HS-5 (cell line): ENCODE measurements around the gene RTKN.
"Not testable (repeated sequence)": the region's sequence is repeated elsewhere in the genome, so short reads cannot be mapped to it uniquely, and the experiment has no call there.

Experiments
- DNase-seq: peaks from one replicate; pipeline ENCODE4 v3.0.0-alpha.2; 2012; ENCODE audit warnings: low read depth

RTKN gene

DNA sequence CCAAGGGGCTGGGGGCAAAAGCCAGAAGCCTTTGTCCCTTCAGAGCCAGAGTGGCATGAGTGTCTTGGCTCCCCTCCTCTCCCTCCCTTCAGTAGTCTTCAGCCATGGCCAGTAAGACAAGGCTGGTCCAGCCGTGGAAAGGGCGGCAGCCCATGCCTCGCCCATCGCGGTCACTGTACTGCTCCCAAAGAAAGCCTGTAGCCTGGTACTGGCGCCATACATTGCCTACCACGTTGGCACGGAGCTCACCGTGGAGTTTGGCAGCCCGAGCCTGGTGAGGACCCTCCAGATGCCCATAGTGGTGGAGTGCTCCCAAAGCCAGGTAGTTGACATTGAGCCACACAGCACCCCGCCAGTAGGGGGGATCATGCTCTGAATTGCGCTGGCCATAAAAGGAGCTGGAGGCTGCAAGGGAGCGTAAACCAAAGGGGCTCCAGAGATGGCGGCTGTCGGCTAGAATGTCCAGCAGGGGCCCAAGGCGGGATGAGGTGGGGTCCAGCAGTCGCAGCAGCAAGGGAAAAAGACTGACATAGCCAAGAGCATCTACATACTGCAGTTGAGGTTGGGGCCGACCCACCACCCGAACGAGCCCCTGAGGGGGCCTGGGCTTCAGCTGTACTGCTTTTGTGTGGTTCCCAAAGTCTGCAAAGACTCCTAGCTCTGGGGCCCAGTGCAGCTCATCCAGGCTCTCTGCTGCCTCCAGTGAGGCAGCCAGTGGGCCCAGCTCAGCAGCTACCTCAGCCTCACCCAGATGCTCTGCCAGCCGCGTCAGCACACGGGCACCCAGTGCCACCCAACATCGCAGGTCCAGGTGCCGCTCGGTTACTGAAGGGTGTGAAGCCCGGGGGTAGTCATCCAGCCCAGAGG, 19.7 kb upstream of the RTKN start:
- no peak for DNase-seq

DNA sequence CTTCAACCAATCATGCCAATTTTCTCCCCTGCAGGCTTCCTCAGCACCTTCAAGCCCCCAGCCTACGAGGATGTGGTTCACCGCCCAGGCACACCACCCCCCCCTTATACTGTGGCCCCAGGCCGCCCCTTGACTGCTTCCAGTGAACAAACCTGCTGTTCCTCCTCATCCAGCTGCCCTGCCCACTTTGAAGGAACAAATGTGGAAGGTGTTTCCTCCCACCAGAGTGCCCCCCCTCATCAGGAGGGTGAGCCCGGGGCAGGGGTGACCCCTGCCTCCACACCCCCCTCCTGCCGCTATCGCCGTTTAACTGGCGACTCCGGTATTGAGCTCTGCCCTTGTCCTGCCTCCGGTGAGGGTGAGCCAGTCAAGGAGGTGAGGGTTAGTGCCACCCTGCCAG, 18.4 kb upstream of the RTKN start:
- not testable (repeated sequence) for DNase-seq

DNA sequence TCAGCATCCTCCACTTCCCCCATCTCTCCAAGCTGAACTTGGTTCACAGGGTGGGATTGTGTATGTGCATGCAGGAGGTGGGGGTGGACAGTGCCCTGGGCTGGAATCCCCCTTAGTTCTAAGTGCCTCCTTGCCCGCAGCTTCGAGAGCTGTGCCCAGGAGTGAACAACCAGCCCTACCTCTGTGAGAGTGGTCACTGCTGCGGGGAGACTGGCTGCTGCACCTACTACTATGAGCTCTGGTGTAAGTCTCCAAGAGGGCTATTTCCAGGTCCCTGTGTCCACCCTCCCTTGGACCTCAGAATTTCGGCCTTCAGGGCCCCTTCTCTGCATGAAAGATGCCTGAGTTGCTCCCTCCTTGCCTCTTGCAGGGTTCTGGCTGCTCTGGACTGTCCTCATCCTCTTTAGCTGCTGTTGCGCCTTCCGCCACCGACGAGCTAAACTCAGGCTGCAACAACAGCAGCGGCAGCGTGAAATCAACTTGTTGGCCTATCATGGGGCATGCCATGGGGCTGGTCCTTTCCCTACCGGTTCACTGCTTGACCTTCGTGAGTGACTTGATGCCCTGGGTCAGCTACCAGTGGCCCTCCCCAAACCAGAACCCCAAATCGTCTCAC, 17.9 kb upstream of the RTKN start:
- not testable (repeated sequence) for DNase-seq

DNA sequence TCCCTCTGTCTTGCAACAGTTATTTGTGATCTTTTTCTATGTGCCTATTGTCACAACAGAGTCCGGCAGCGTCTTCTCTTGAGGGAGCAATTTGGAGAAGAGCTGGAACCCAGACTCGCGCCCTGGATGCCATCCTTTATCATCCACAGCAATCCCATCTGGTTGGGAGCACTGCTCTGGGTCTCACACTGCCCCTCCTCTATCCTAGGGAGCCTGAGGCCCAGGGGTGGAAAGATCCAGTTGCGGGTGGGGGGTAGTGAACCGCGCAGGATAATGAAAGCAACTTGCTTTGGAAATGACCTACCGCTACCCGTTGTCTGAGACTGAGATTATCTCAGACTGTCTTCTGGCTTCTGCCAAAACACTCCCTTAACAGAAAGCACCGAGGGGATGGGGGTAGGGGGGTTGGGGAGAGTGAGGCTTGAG, 17.2 kb upstream of the RTKN start:
- DNase-seq: no peak

DNA sequence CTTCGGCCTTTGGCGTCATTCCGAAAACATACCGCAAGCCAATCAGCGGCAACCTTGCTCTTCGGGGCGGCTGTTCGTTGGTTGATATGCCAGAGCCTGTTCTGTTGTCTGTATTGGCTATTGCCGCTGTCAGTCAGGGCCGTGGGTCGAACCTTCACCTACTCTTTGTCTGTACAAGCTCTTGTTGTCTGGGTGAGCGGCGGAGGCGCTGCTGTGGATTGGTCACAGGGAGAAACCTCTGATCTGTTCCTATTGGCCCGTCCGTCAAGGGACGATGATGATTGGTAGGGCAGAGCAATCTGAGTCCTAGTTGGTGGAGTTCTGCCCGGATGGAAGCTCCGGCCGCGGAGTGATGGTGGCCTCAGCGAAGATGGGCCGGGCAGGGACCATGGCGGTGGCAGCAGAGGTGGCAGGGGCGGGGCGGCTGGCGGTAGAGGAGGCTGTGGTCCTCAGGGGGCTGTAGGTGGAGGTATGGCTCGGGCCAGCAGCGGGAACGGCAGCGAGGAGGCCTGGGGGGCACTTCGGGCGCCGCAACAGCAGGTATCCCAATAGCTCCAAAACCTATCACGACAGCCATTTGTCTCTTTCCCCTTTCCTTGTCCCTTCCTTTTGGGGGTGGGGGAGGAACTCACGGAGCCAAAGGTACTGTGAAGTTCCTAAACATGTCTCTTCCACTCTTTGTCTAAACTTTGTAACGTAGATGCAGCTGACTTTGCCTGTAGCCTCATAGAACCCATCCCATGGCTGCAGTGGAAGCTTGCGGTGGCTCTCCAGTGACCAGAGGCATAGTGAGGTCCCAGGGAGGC, 16.6 kb upstream of the RTKN start, which contains the start of gene WBP1:
WBP1 (plus strand) TSS at position 307 of the 806 bp plus-strand sequence; CDS start at position 472, 165 bp downstream.
- DNase-seq: peak; percentile 99

DNA sequence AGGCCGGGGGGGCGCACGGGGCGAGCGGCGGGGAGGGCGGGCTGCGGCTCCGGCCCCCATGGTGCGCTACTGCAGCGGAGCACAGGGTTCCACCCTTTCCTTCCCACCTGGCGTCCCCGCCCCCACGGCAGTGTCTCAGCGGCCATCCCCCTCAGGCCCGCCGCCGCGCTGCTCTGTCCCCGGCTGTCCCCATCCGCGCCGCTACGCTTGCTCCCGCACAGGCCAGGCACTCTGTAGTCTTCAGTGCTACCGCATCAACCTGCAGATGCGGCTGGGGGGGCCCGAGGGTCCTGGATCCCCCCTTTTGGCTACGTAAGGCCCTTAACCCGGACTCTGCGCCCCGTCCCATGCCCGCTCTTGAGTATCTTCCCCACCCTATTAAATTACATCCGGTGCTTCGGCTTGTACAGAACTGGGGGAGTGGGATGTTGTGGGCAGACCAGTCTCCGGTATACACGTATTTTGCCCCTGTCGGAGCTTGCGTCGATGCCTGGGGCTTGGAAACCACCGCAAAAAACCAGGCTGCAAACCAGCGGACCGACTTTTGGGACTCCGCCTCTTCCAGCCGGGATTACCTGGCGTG, 15.9 kb upstream of the RTKN start:
- DNase-seq: no peak

DNA sequence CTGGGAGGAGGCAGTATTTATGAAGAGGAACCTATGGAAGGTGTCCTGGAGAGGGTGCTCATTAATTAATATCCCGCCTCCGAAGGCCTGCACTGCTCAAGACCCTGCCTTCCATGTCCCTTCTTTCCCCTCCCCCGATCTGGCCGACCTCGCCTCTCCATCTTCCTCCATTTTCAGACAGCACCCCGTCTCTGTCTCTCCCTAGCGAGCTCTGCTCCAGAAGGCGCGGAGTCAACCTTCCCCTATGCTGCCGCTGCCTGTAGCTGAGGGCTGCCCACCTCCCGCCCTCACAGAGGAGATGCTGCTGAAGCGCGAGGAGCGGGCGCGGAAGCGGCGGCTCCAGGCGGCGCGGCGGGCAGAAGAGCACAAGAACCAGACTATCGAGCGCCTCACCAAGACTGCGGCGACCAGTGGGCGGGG, 15.4 kb upstream of the RTKN start:
- no peak for DNase-seq

DNA sequence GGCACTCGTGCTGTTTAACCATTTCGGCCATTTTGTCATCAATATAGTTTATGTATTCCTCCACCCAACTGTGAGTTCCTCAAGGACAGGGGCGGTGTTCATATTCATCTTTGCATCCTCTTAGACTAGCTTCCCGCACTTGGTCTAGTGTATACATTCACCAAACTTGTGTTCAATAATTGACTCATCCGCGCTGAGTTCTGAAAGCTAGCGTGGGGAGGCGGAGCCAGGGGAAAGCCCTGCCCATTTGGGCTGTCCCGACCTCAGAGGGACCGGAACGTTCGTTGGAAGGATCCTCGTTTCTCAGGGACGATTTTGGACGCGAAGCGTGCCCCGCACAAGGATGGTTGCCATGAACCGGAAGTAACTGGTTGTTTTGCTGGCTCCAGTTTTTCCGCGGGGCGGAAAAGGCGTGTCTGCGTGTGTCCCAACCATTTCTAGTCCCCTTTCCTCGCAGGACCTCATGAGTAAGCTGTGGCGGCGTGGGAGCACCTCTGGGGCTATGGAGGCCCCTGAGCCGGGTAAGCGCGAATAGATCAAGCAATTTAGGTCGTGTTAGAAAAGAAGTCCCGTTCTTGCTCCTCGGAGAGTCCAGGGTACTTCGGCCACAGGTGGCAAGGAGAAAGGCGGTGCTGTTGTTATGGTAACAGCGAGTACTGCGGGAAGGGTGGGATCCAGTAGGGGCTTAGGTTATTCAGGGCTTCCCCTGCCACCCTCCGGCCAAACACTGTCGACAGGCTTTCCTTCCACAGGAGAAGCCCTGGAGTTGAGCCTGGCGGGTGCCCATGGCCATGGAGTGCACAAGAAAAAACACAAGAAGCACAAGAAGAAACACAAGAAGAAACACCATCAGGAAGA, 13.1 kb upstream of the RTKN start, which contains the start of gene INO80B:
INO80B (plus strand) TSS at position 434 of the 858 bp plus-strand sequence; CDS start at position 464, 30 bp downstream.
- DNase-seq: peak; percentile 99

DNA sequence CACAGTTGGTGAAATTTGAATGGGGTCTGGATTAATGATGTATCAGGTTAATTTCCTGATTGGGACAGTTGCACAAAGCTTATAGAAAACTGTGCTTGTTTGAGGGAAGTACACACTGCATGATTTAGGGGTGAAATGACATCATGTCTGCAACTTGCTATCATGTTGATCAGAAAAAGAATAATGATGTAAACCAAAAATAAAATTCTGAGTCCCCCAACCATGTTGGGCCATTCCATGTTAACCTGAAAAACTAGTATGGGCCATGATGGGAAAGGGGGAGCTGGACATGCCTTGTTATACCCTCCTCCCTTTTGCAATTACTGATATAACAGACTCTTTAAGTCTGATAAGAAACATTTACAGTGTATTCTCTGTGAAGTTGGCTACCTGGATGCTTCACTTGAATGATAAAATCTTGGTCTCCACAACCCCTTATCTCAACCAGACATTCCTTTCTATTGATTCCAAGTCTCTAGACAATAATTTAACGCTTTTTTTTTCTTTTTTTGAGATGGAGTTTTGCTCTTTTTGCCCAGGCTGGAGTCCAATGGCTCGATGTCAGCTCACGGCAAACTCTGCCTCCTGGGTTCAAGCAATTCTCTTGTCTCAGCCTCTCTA, 8.9 kb upstream of the RTKN start:
- DNase-seq: no peak

DNA sequence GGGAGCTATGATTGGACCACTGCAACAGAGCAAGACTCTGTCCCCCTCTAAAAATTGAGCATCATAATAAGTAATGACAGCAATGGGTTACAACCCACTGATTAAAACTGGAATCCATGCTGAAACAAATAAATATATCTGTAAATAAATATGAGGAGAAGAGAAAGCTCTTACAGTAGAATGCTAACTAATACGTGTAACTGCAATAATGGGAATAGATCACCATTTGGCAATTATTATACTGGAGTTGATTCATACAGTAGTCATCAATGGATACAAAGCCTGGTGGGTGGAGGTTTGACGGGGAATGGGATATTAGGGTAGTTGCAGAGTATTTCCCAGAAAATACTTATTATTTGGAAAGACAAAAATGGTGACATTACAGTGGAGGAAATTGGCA, 7.0 kb upstream of the RTKN start:
- DNase-seq: no peak

DNA sequence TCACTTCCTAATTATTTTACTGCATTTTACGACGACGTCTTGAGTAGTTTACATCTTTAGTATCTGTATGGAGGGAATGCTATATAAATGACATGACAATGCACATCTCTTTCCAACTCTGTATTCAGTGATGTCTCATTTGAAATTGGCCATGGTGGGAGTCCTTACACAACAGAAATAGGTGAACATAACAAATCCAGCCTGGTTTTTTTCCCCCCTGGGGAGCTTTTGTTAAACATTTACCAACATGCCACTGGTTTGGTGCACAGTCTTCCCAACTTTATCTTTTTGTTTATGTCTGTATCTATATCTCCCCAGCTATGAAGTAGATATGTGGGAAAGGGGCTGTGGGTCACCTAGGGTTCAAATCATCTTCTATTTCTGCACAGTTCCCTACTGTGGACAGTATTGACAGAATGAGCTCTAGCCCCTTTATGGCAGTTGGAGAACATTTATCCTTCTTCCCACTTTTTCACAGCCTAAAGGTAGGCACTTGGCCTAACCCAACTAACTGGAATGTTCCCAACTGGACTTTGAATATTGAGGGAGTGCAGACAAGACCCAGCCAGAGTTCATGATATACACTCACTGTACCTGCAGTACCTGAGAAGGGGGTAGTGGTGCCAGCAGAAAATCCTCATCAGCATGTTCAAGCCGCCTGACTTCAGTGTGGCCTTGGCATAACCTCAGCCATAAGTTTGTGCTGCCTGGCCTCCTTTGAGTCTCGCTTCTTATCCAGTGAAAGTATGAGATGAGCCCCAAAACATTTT, 5.7 kb upstream of the RTKN start:
- DNase-seq: no peak

DNA sequence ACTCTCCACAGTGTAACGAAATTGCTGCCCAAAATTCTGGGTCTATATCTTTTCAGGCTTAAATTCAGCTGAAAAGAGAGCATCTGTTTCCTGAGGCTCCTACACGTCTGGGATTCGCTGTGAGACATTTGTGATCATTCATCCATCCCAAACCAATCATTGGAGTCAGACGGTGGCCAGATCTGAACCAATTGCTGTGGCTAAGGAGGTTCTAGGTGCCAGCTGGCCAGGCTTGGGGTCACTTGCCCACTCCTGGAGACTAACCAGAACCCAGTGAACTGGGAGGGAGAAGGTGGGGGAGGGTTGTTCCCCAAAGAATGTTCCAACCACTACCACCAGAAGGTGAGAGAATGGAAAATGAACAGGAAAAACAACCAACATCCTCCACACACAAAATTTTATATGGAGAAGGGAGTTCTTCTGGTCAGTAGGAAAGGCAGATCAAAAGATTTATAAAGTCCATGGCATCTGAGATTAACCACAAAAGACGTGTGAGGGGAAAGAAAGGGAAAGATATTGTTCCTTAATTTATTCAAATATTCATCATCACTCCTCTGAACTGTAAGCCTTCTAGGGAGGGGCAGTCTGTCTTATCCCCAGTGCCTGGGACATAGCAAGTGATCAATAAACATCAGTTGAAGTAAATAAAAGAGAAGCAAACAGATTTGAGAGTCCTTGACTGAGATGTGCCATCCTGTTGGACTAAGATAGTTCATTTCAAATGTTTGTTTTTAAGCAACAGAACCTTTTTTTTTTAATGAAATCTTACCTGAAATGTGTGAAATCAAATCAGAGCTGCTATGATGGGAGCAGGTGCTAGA, 3.0 kb upstream of the RTKN start:
- DNase-seq: no peak

DNA sequence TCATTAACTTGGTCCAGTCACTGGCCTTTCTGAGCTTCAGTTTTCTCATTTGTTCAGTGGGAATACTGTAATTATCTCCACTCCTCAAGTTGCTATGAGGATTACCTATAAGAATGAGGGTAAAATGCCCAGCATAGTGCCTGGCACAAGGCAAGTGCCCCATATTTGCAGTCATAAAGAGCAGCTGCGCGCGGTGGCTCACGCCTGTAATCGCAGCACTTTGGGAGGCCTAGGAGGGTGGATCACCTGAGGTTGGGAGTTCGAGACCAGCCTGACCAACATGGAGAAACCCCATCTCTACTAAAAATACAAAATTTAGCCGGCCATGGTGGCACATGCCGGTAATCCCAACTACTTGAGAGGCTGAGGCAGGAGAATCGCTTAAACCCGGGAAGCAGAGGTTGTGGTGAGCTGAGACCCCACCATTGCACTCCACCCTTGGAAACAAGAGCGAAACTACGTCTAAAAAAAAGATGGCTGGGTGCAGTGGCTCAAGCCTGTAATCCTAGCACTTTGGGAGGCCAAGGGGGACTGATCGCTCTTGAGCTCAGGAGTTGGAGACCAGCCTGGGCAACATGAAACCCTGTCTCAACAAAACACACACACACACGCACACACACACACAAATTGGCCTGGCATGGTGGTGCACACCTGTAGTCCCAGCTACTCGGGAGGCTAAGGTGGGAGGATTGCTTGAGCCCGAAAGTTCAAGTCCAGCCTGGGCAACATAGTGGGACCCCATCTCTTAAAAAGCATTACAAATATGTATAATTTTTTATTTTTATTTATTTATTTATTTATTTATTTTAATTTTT, 953 bp upstream of the RTKN start:
- not testable (repeated sequence) for DNase-seq

DNA sequence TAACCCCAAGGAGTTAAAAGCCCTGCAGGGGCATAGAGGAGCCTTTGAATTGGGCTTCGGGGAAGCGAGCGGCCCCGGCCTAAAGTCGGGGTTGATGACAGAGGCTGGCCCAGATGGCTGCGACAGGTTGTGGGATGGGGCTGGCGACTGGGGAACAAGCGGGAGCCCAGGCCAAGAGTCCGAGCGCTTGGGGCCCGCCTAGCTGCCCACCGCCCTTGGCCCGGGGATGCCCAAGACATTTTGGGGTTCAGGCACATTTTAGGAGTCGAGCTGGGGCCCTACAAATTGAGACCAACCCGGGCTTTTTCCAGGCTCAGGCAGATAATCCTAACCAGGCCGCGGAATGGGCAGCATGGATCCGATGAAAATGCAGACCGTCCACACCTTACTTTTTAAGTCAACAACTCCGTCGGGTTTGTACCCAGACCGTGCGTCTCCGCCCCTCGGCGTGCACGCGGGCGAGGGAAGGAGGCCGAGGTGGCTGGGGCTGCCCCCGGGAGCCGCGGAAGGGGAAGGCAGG, 507 bp downstream of the RTKN start:
- no peak for DNase-seq

DNA sequence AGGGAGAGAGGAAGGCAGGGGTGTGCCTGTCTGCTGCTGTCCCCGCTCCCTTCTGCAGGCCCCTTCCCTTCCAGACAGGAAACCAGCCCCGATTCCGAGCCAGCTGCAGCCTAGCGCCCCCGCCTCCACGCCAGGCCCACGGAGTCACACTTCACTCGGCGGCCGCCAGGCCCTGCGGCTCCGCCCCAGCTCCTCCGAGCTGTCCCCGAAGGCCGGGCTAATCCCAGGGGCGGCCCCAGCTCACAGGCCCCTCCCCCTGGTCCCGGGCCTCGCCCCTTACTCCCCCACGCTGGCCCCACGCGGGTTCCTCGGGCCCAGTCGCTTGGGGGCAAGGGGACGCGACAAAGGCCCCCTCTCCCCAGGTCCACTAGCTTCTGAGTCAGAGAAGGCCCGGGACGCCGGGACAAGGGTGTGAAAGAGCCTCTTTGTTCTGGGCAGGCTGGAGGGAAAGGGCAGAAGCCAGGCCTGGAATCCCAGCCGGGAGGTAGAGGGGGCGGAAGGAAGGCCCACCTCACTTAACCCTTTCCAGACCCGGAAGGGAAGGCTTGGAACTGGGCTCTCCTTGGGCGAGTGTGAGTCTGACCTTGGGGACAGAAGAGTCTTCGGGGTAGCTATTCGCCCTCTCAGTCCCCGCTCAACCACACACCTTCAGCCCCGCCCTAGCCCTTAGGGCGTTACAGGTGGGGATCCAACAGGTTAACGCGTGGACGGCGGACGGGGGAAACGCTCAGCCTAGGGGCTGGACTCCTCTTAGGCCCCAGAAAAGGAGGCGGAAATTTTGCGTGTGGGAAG, 1.2 kb downstream of the RTKN start:
- DNase-seq: no peak

DNA sequence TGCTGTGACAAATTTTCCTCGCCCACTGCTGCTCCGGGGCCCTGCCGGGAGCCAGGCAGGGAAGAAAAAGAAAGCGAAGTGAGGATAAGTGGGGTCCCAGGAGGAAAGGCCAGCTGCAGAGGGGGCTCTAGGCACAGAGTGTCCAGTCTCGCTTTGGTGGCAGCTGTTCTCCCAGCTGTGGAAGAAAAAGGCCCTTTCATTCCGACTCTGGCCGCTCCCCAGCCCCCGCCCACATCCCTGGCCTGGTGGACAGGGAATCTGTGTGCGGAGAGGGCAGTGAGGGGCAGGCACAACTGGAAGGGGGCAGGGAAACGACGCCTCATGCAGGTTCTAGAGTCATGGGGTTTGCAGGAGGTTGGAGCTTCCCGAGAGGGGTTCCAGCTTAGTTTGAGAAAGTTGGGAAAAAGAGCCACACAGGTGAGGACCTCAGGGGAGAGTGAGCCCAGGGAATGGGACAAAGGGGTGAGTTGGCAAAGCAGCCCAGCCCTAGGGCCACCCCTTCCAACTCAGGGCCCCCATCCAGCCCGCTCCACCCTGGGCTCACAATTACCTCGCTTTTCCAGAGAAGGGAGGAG, 1.8 kb downstream of the RTKN start:
- DNase-seq: no peak

DNA sequence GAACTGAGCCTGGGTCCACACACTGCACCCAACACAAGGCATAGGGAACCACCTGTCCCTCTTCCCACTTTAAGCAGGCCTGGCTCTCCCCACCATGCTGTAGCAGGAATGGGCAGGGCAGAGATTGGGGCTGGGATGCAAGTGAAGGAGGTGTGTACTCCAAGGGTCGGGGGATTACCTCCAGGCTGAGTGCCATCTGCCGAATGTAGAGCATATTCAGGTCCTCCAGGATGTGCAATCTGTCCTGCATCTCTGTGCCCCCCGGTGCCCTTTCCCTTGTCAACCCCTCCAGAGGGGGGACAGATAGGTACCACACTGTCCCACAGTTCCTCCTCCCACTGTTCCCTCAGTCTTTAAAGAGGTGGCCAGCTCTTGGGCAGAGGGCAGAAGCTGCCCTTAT, 2.4 kb downstream of the RTKN start:
- no peak for DNase-seq
